Epithelial cell of proximal tubule (primary cell): ENCODE measurements around the gene CCDC9. TPM values are rescaled to one million over a fixed set of nuclear protein-coding genes. Genes with fewer than 3 reads are reported as not detected.
"Not testable (repeated sequence)": the region's sequence is repeated elsewhere in the genome, so short reads cannot be mapped to it uniquely, and the experiment has no call there.

Source experiments
- DNase-seq: peaks from one replicate; pipeline ENCODE4 v3.0.0-alpha.2; 2011; ENCODE audit warnings: low read depth
- H3K4me3 ChIP-seq: 2 replicates; pipeline ENCODE4 v1.5.1; 2011; ENCODE audit warnings: low read depth, mild to moderate bottlenecking, low read length
- CTCF ChIP-seq: conservative IDR thresholded peaks from 2 replicates; pipeline ENCODE4 v1.5.1; 2012; ENCODE audit warnings: low read depth, mild to moderate bottlenecking, low read length
- total RNA-seq: library from RNA; depleted of rRNA; stranded (reverse); fragments of >200 nt; gene quantifications from 2 replicates; pipeline ENCODE4 v1.2.3, GENCODE V29; 2015

The CCDC9 gene
- total RNA-seq, 1 donor from 2014 or later = 17.8 TPM

- DNase-seq = no peak
- no peak for TF ChIP-seq CTCF
Measured at GRCh38 chr19:47243364-47243775, 13.0 kb upstream of the CCDC9 start.

GRCh38 chr19:47243776-47244547 is 12.4 kb upstream of the CCDC9 start:
- no peak for DNase-seq
- H3K4me3 ChIP-seq = peak overlapping the region; percentile 53
- TF ChIP-seq CTCF = peak; percentile 85

More at GRCh38 chr19:47243364-47243775, 13.0 kb upstream of the CCDC9 start:
- H3K4me3 ChIP-seq = peak overlapping the region; percentile 53

GRCh38 chr19:47247308-47247990 is 8.9 kb upstream of the CCDC9 start:
- no peak for DNase-seq
- peak; percentile 92 for TF ChIP-seq CTCF

GRCh38 chr19:47253016-47253415 is 3.3 kb upstream of the CCDC9 start:
- not testable (repeated sequence) for H3K4me3 ChIP-seq, DNase-seq

More at GRCh38 chr19:47247308-47247990, 8.9 kb upstream of the CCDC9 start:
- no peak overlapping the region for H3K4me3 ChIP-seq

- DNase-seq = no peak
- TF ChIP-seq CTCF = no peak
Measured at GRCh38 chr19:47253467-47253881, 2.9 kb upstream of the CCDC9 start.

GRCh38 chr19:47253970-47254369 is 2.4 kb upstream of the CCDC9 start:
- DNase-seq = no peak
- no peak for TF ChIP-seq CTCF
- no peak overlapping the region for H3K4me3 ChIP-seq

More at GRCh38 chr19:47253467-47253881, 2.9 kb upstream of the CCDC9 start:
- H3K4me3 ChIP-seq = no peak overlapping the region

GRCh38 chr19:47256693-47257410 is 527 bp downstream of the CCDC9 start:
- H3K4me3 ChIP-seq = peak overlapping the region; percentile 65
- DNase-seq = peak; percentile 79
- no peak for TF ChIP-seq CTCF
